Neuronal stem cell (in vitro differentiated cells): ENCODE measurements around the gene BCAS1.
"Not testable (repeated sequence)": the region's sequence is repeated elsewhere in the genome, so short reads cannot be mapped to it uniquely, and the experiment has no call there.

Experiments
- DNase-seq: peaks from one replicate; pipeline ENCODE4 v3.0.0-alpha.2; 2013; ENCODE audit warnings: low spot score
- H2AFZ ChIP-seq: one replicate; pipeline ENCODE4 v1.6.1; 2013; ENCODE audit warnings: mild to moderate bottlenecking, low read length, inconsistent platforms
- H2AK5ac ChIP-seq: 2 replicates; pipeline ENCODE4 v1.6.1; 2013; ENCODE audit warnings: low read depth, mild to moderate bottlenecking, inconsistent platforms, low read length, moderate library complexity, mixed read lengths
- H2BK120ac ChIP-seq: 2 replicates; pipeline ENCODE4 v1.6.1; 2013; ENCODE audit warnings: low read depth, mild to moderate bottlenecking, inconsistent platforms, low read length, moderate library complexity, mixed read lengths
- H2BK12ac ChIP-seq: one replicate; pipeline ENCODE4 v1.6.1; 2013; ENCODE audit warnings: low read length, inconsistent platforms
- H2BK15ac ChIP-seq: 2 replicates; pipeline ENCODE4 v1.6.1; 2013; ENCODE audit warnings: mild to moderate bottlenecking, low read length, inconsistent platforms, mixed read lengths
- H2BK5ac ChIP-seq: one replicate; pipeline ENCODE4 v1.6.1; 2013; ENCODE audit warnings: inconsistent platforms, mild to moderate bottlenecking, low read length, moderate library complexity
- H3K14ac ChIP-seq: one replicate; pipeline ENCODE4 v1.6.1; 2013; ENCODE audit warnings: low read length, inconsistent platforms
- H3K18ac ChIP-seq: 2 replicates; pipeline ENCODE4 v1.6.1; 2013; ENCODE audit warnings: low read length, inconsistent platforms
- H3K23ac ChIP-seq: 2 replicates; pipeline ENCODE4 v1.6.1; 2013; ENCODE audit warnings: low read depth, mild to moderate bottlenecking, mixed read lengths, low read length, inconsistent platforms; ENCODE audit not compliant: poor library complexity
- H3K27ac ChIP-seq: replicated peaks from 3 replicates; pipeline ENCODE4 v1.5.1; 2013; ENCODE audit warnings: low read length, inconsistent platforms
- H3K27me3 ChIP-seq, 3 experiments: 2 replicates each; pipeline ENCODE4 v1.6.1; 2013; ENCODE audit warnings: low read length in 3 of 3, mild to moderate bottlenecking in 2 of 3, inconsistent platforms in 1 of 3, low read depth in 1 of 3, mixed read lengths in 1 of 3, moderate library complexity in 1 of 3; ENCODE audit not compliant: control insufficient read depth in 3 of 3, insufficient read depth in 3 of 3
- H3K36me3 ChIP-seq, 2 donors: replicated peaks in 1 of 2; 2 replicates each; pipeline ENCODE4 v1.6.1; 2013; ENCODE audit warnings: low read length in 2 of 2; ENCODE audit not compliant: control insufficient read depth in 2 of 2, insufficient read depth in 2 of 2
- H3K4ac ChIP-seq: 2 replicates; pipeline ENCODE4 v1.6.1; 2013; ENCODE audit warnings: inconsistent platforms, mild to moderate bottlenecking, low read length, moderate library complexity
- H3K4me1 ChIP-seq, 2 donors: 1 replicate in 1 of 2; 2 replicates in 1 of 2; pipeline ENCODE4 v1.6.1; 2013; ENCODE audit warnings: low read length in 2 of 2, low read depth in 1 of 2; ENCODE audit not compliant: control insufficient read depth in 2 of 2, insufficient read depth in 1 of 2
- H3K4me2 ChIP-seq: one replicate; pipeline ENCODE4 v1.6.1; 2013; ENCODE audit warnings: mild to moderate bottlenecking, low read length, inconsistent platforms; ENCODE audit not compliant: insufficient read depth, poor library complexity, severe bottlenecking
- H3K4me3 ChIP-seq, 2 donors: 2 replicates each; pipeline ENCODE4 v1.5.1; 2013; ENCODE audit warnings: low read length in 2 of 2, mild to moderate bottlenecking in 2 of 2, inconsistent platforms in 1 of 2, moderate library complexity in 1 of 2
- H3K79me1 ChIP-seq: one replicate; pipeline ENCODE4 v1.6.1; 2013; ENCODE audit warnings: low read depth, mild to moderate bottlenecking, inconsistent platforms, low read length, moderate library complexity
- H3K9ac ChIP-seq: one replicate; pipeline ENCODE4 v1.6.1; 2013; ENCODE audit warnings: mild to moderate bottlenecking, low read depth, low read length, inconsistent platforms; ENCODE audit not compliant: poor library complexity
- H3K9me3 ChIP-seq, 2 donors: replicated peaks in 1 of 2; 2 replicates each; pipeline versions ENCODE3 to v1.6.1; 2013; ENCODE audit warnings: low read length in 2 of 2, mild to moderate bottlenecking in 2 of 2, inconsistent platforms in 1 of 2, low read depth in 1 of 2, mixed read lengths in 1 of 2, moderate library complexity in 1 of 2; ENCODE audit not compliant: control insufficient read depth in 2 of 2, insufficient read depth in 1 of 2
- H4K8ac ChIP-seq: one replicate; pipeline ENCODE4 v1.6.1; 2013; ENCODE audit warnings: low read depth, mild to moderate bottlenecking, inconsistent platforms, low read length, moderate library complexity
- H4K91ac ChIP-seq: one replicate; pipeline ENCODE4 v1.6.1; 2013; ENCODE audit warnings: low read length, low read depth, mild to moderate bottlenecking, inconsistent platforms; ENCODE audit not compliant: poor library complexity
- WGBS, 2 donors: extraction: QIAGEN DNeasy Blood & Tissue Kit; methylation state at CpG; one replicate each; pipeline ENCODE4 v1.1.7; 2013; ENCODE audit warnings: missing lambda C conversion rate in 2 of 2, mixed read lengths in 1 of 2; ENCODE audit not compliant: insufficient read length in 2 of 2, insufficient replicate concordance in 1 of 2; ENCODE audit errors: extremely low coverage in 2 of 2; 5-methylcytosine and 5-hydroxymethylcytosine counted together

Gene BCAS1

DNA sequence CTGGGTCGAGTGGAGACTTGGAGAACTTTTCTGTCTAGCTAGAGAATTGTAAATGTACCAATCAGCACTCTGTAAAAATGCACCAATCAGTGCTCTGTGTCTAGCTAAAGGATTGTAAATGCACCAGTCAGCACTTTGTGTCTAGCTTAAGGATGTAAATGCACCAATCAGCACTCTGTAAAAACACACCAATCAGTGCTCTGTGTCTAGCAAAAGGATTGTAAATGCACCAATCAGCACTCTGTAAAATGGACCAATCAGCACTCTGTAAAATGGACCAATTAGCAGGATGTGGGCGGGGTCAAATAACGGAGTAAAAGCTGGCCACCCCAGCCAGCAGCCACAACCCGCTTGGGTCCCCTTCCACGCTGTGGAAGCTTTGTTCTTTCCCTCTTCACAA, 96.5 kb downstream of the BCAS1 start:
- WGBS, 2 donors, result no CpG with 5 or more reads among the region's 5 CpGs

DNA sequence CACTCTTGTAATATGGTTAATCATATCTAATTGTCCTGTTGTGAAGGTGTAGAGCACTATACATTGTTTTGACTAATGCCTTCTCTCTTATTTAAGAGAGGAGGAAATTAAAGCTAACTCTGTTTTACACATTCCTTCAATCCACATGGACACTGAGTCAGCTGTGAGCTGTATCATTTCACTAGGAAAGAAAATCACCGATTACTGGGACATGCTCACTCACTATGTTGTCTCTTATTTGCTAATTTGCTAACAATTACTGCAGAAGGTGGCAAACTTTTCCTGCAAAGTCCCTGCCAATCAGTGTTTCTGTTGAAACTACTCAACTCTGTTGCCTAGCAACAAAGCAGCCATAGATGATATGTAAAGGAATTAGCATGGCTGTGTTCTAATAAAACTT, 98.2 kb downstream of the BCAS1 start:
- Histone ChIP-seq H2AK5ac (no peak overlapping the region), H3K4me3 (no peak overlapping the region), H3K4me1 (no peaks in the 10 kb centered on the region), H4K8ac (no peak overlapping the region), H3K27ac (no peak overlapping the region), H3K14ac (no peak overlapping the region), H3K79me1 (no peaks in the 10 kb centered on the region), H3K4ac (no peak overlapping the region), H3K4me2 (no peak overlapping the region), H2BK5ac (no peak overlapping the region), H3K9me3 (no peaks in the 10 kb centered on the region), H4K91ac (no peak overlapping the region), H3K36me3 (no peaks in the 10 kb centered on the region), H2BK15ac (no peak overlapping the region), H3K9ac (no peak overlapping the region), H2BK120ac (no peak overlapping the region), H3K18ac (no peak overlapping the region), H2AFZ (no peak overlapping the region), H3K27me3 (no peaks in the 10 kb centered on the region), H2BK12ac (no peak overlapping the region), H3K23ac (no peak overlapping the region)
- no CpG with 5 or more reads among the region's 1 CpG for WGBS, 2 donors
- no peak for DNase-seq

More for the DNA sequence above, 96.5 kb downstream of the BCAS1 start:
- H3K36me3 ChIP-seq, H2AFZ ChIP-seq, H2BK120ac ChIP-seq, H3K27me3 ChIP-seq, H2AK5ac ChIP-seq, H3K18ac ChIP-seq, H3K14ac ChIP-seq, H3K23ac ChIP-seq, H4K8ac ChIP-seq, H3K27ac ChIP-seq, H3K9ac ChIP-seq, H2BK5ac ChIP-seq, H3K4me1 ChIP-seq, H3K4ac ChIP-seq, H3K9me3 ChIP-seq, H2BK15ac ChIP-seq, H3K4me2 ChIP-seq, H3K4me3 ChIP-seq, H4K91ac ChIP-seq, H3K79me1 ChIP-seq, DNase-seq, H2BK12ac ChIP-seq: not testable (repeated sequence)

DNA sequence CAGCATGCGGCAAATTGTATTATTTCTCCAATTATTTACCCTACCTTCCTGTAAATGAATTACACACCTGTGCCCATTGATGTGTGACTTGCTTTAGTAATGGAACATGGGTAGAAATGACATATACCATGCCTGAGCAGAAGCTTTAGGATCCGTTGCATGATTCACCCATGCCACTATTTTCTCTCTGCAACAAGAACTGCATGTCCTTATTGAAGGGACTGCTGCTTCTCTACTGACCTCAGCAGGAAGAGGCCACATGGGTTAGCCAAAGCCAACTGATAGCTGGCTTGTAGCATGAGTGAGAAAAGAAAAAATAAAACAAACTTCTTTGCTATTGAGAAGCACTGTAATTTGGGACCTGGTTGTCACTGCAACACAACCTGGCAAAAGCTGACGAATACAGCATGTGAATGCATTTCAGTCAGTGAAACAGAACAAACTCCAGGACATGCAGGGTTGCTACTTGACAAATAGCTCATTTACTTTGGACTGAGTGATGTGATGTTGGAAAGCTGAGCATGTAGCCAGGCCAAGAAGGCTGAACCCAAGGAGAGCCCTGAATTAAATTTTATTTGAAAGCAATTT, 99.2 kb downstream of the BCAS1 start:
- Histone ChIP-seq H3K18ac (no peak overlapping the region), H3K27me3 (no peaks in the 10 kb centered on the region), H3K4me2 (no peak overlapping the region), H3K9ac (no peak overlapping the region), H3K4me3 (no peak overlapping the region), H3K4ac (no peak overlapping the region), H3K23ac (no peak overlapping the region), H4K91ac (no peak overlapping the region), H2AK5ac (no peak overlapping the region), H2AFZ (no peak overlapping the region), H3K79me1 (no peaks in the 10 kb centered on the region), H3K4me1 (no peaks in the 10 kb centered on the region), H3K27ac (no peak overlapping the region), H2BK120ac (no peak overlapping the region), H2BK12ac (no peak overlapping the region), H4K8ac (no peak overlapping the region), H3K9me3 (no peaks in the 10 kb centered on the region), H2BK5ac (no peak overlapping the region), H3K36me3 (no peaks in the 10 kb centered on the region), H3K14ac (no peak overlapping the region), H2BK15ac (no peak overlapping the region)
- DNase-seq, result no peak
- WGBS, 2 donors, result no CpG with 5 or more reads among the region's 3 CpGs

DNA sequence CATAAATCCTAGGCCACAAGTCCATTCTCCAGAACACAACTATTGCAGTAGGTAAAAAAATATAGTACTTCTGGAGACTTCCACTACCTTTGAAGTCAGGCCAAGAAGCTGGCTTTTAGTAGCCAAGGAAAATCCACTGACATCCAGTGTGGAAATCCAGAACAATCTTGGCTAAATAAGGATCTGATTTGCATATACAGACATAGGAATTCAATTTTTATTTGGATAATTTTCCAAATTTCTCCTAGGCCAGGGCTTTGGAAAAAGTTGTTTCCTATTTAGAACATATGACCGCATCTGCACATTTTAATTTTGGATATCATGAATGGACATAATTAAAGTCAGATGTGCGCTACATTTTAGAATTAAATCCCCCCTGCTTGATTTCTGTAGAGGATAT, 100.2 kb downstream of the BCAS1 start:
- no CpG with 5 or more reads among the region's 2 CpGs for WGBS, 2 donors
- Histone ChIP-seq H3K4me1 (no peaks in the 10 kb centered on the region), H3K9me3 (no peaks in the 10 kb centered on the region), H3K9ac (no peak overlapping the region), H3K4me3 (no peak overlapping the region), H2BK15ac (no peak overlapping the region), H4K91ac (no peak overlapping the region), H3K14ac (no peak overlapping the region), H2AK5ac (no peak overlapping the region), H3K23ac (no peak overlapping the region), H3K36me3 (no peaks in the 10 kb centered on the region), H3K27ac (no peak overlapping the region), H2AFZ (no peak overlapping the region), H2BK120ac (no peak overlapping the region), H3K27me3 (no peaks in the 10 kb centered on the region), H3K4me2 (no peak overlapping the region), H3K18ac (no peak overlapping the region), H3K79me1 (no peaks in the 10 kb centered on the region), H2BK5ac (no peak overlapping the region), H4K8ac (no peak overlapping the region), H3K4ac (no peak overlapping the region), H2BK12ac (no peak overlapping the region)
- no peak for DNase-seq
